HG03565 (cell line): Measurements from ENCODE around the gene DUS4L.
A peak's percentile ranks its signal among the peaks of the same experiment; 100 is the strongest.
"Not testable (repeated sequence)": the region's sequence is repeated elsewhere in the genome, so short reads cannot be mapped to it uniquely, and the experiment has no call there.

Experiments used
- ATAC-seq: cut with Tn5 transposase; IDR thresholded peaks from one replicate; pipeline ENCODE4 v1.9.1; 2021; ENCODE audit warnings: mild to moderate bottlenecking, moderate library complexity; ENCODE audit not compliant: unreplicated experiment

Gene DUS4L

GRCh38 chr7:107563775-107564552, at the start of gene DUS4L, which contains the start of gene COG5:
Gene DUS4L (plus strand): TSS chr7:107563971. CDS start chr7:107567071, 3,100 bp downstream.
Gene COG5 (minus strand): TSS chr7:107563920. CDS start chr7:107563896, 24 bp downstream.
- peak; percentile 90 for ATAC-seq

- no peak for ATAC-seq
Observed at GRCh38 chr7:107526672-107527071, 37.1 kb upstream of the DUS4L start.

- ATAC-seq: no peak
Observed at GRCh38 chr7:107527196-107527595, 36.6 kb upstream of the DUS4L start.

GRCh38 chr7:107528461-107528860, 35.3 kb upstream of the DUS4L start:
- no peak for ATAC-seq

GRCh38 chr7:107530751-107531150, 33.0 kb upstream of the DUS4L start:
- ATAC-seq: no peak

GRCh38 chr7:107534139-107534538, 29.6 kb upstream of the DUS4L start:
- ATAC-seq: no peak

- not testable (repeated sequence) for ATAC-seq
Observed at GRCh38 chr7:107537228-107537627, 26.5 kb upstream of the DUS4L start.

GRCh38 chr7:107538001-107538400, 25.8 kb upstream of the DUS4L start:
- no peak for ATAC-seq

- ATAC-seq: no peak
Observed at GRCh38 chr7:107543338-107543993, 20.3 kb upstream of the DUS4L start.

- ATAC-seq: no peak
Observed at GRCh38 chr7:107544848-107545591, 18.8 kb upstream of the DUS4L start.

GRCh38 chr7:107551936-107552335, 11.8 kb upstream of the DUS4L start:
- ATAC-seq: no peak

GRCh38 chr7:107555893-107556292, 7.9 kb upstream of the DUS4L start:
- no peak for ATAC-seq

- ATAC-seq: no peak
Observed at GRCh38 chr7:107559864-107560263, 3.9 kb upstream of the DUS4L start.

- ATAC-seq: no peak
Observed at GRCh38 chr7:107560898-107561516, 2.8 kb upstream of the DUS4L start.

- peak; percentile 30 for ATAC-seq
Observed at GRCh38 chr7:107563081-107563774, 543 bp upstream of the DUS4L start.

GRCh38 chr7:107564553-107565298, 955 bp downstream of the DUS4L start:
- ATAC-seq: no peak

- ATAC-seq: no peak
Observed at GRCh38 chr7:107570298-107570697, 6.5 kb downstream of the DUS4L start.

GRCh38 chr7:107573537-107573936, 9.8 kb downstream of the DUS4L start:
- no peak for ATAC-seq

- no peak for ATAC-seq
Observed at GRCh38 chr7:107579554-107579884, 15.7 kb downstream of the DUS4L start.
